Measurements from ENCODE around the gene THUMPD1.

DNA sequence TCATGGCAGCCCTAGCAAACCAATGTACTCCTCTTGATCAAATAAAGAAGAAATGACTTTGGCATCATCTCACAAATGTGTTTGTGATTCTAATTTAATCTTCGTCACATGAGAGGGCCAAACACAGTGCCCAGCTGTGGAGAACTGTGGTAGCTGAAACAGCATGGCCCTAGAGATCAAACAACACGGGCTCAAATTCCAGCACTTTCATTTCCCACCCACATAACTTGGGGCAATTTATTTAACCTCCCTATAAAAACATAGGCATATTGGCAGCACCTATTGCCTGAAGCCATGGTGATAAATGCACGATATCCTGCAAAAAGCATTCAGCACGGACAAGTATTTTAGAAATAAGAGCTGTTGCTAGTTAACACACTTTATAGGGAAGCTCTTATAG is 46.6 kb downstream of the THUMPD1 start:
- no peak for TF ChIP-seq ZNF274 (IDR thresholded peaks at IDR 0.05; ENCODE audit: low read depth, low read length)
- no peak for TF ChIP-seq SUZ12 (IDR thresholded peaks at IDR 0.05; ENCODE audit: extremely low read depth, insufficient read depth, insufficient read length)
